T follicular helper cell (primary cell): Measurements from ENCODE around the gene ACSL5.
"Not testable (repeated sequence)": the region's sequence is repeated elsewhere in the genome, so short reads cannot be mapped to it uniquely, and the experiment has no call there.

Experiments used
- DNase-seq: peaks from one replicate; pipeline ENCODE4 v3.0.0-alpha.2; 2020; ENCODE audit warnings: low read depth

Gene ACSL5

GRCh38 chr10:112375721-112376395, 1.9 kb downstream of the ACSL5 start:
- DNase-seq = peak; percentile 6

GRCh38 chr10:112376396-112376790, 2.5 kb downstream of the ACSL5 start:
- DNase-seq = no peak

- DNase-seq = not testable (repeated sequence)
Measured at GRCh38 chr10:112377116-112377515, 3.2 kb downstream of the ACSL5 start.

GRCh38 chr10:112379635-112380296, 5.8 kb downstream of the ACSL5 start:
- DNase-seq = no peak

- DNase-seq = no peak
Measured at GRCh38 chr10:112382515-112383235, 8.8 kb downstream of the ACSL5 start.

GRCh38 chr10:112383325-112383724, 9.4 kb downstream of the ACSL5 start:
- DNase-seq = no peak

- DNase-seq = no peak
Measured at GRCh38 chr10:112384141-112384540, 10.2 kb downstream of the ACSL5 start.

GRCh38 chr10:112385201-112385600, 11.3 kb downstream of the ACSL5 start:
- no peak for DNase-seq

- not testable (repeated sequence) for DNase-seq
Measured at GRCh38 chr10:112388056-112388455, 14.1 kb downstream of the ACSL5 start.

GRCh38 chr10:112388548-112388947, 14.6 kb downstream of the ACSL5 start:
- DNase-seq = no peak

- no peak for DNase-seq
Measured at GRCh38 chr10:112389271-112389822, 15.4 kb downstream of the ACSL5 start.

GRCh38 chr10:112390125-112390703, 16.3 kb downstream of the ACSL5 start:
- DNase-seq = no peak

- no peak for DNase-seq
Measured at GRCh38 chr10:112393341-112393740, 19.4 kb downstream of the ACSL5 start.

GRCh38 chr10:112393827-112394226, 19.9 kb downstream of the ACSL5 start:
- no peak for DNase-seq

- DNase-seq = no peak
Measured at GRCh38 chr10:112394475-112394875, 20.6 kb downstream of the ACSL5 start.

- DNase-seq = no peak
Measured at GRCh38 chr10:112395809-112396530, 22.1 kb downstream of the ACSL5 start.

GRCh38 chr10:112397592-112397991, 23.7 kb downstream of the ACSL5 start:
- DNase-seq = no peak

- no peak for DNase-seq
Measured at GRCh38 chr10:112402917-112403316, 29.0 kb downstream of the ACSL5 start.

GRCh38 chr10:112404617-112405016, 30.7 kb downstream of the ACSL5 start:
- DNase-seq = no peak

GRCh38 chr10:112406806-112407205, 32.9 kb downstream of the ACSL5 start:
- DNase-seq = not testable (repeated sequence)

GRCh38 chr10:112407696-112408095, 33.8 kb downstream of the ACSL5 start:
- DNase-seq = no peak

GRCh38 chr10:112409299-112409698, 35.4 kb downstream of the ACSL5 start:
- DNase-seq = no peak
